Astrocyte (in vitro differentiated cells and primary cell): ENCODE data around the gene CHMP6. TPM values are rescaled to one million over a fixed set of nuclear protein-coding genes. Genes with fewer than 3 reads are reported as not detected.

Experiments used
- DNase-seq: peaks from one replicate; pipeline ENCODE4 v3.0.0-alpha.2; 2010; ENCODE audit warnings: low read depth
- FAIRE-seq: peaks from 2 replicates; lab custom pipeline; 2011; peaks lifted over from hg19 to GRCh38; lab: Jason Lieb, UNC
- H2AFZ ChIP-seq: 2 replicates; pipeline ENCODE4 v1.6.0; 2012; ENCODE audit warnings: low read depth, low read length, inconsistent platforms
- H3K27ac ChIP-seq: 2 replicates; pipeline ENCODE4 v1.5.1; 2011; ENCODE audit warnings: low read depth, low read length, inconsistent platforms
- H3K27me3 ChIP-seq: 2 replicates; pipeline ENCODE4 v1.6.0; 2011; ENCODE audit warnings: low read length, inconsistent platforms; ENCODE audit not compliant: insufficient read depth
- H3K36me3 ChIP-seq: 2 replicates; pipeline ENCODE4 v1.5.1; 2011; ENCODE audit warnings: low read length, inconsistent platforms; ENCODE audit not compliant: insufficient read depth
- H3K4me1 ChIP-seq: 2 replicates; pipeline ENCODE4 v1.5.1; 2011; ENCODE audit warnings: low read length, inconsistent platforms; ENCODE audit not compliant: insufficient read depth
- H3K4me2 ChIP-seq: 2 replicates; pipeline ENCODE4 v1.6.0; 2012; ENCODE audit warnings: low read length, inconsistent platforms
- H3K4me3 ChIP-seq: 2 replicates; pipeline ENCODE4 v1.5.1; 2011; ENCODE audit warnings: low read depth, mild to moderate bottlenecking, low read length, inconsistent platforms; ENCODE audit not compliant: insufficient read depth
- H3K79me2 ChIP-seq: 2 replicates; pipeline ENCODE4 v1.6.0; 2012; ENCODE audit warnings: mild to moderate bottlenecking, low read length, inconsistent platforms; ENCODE audit not compliant: insufficient read depth
- H3K9ac ChIP-seq: 2 replicates; pipeline ENCODE4 v1.6.0; 2012; ENCODE audit warnings: mild to moderate bottlenecking, low read length, inconsistent platforms
- H3K9me3 ChIP-seq: 2 replicates; pipeline ENCODE4 v1.5.1; 2012; ENCODE audit warnings: low read depth, mild to moderate bottlenecking, low read length, inconsistent platforms; ENCODE audit not compliant: insufficient read depth
- H4K20me1 ChIP-seq: 2 replicates; pipeline ENCODE4 v1.6.0; 2012; ENCODE audit warnings: low read length, inconsistent platforms; ENCODE audit not compliant: insufficient read depth
- H3K27ac Mint-ChIP-seq: one replicate; pipeline ENCODE4 v1.8.0; 2021; ENCODE audit warnings: mild to moderate bottlenecking, mixed read lengths; ENCODE audit not compliant: unreplicated experiment
- H3K27me3 Mint-ChIP-seq: one replicate; pipeline ENCODE4 v1.8.0; 2021; ENCODE audit warnings: low read depth, mixed read lengths; ENCODE audit not compliant: unreplicated experiment
- H3K36me3 Mint-ChIP-seq: one replicate; pipeline ENCODE4 v1.8.0; 2021; ENCODE audit warnings: low read depth, mixed read lengths; ENCODE audit not compliant: unreplicated experiment
- H3K4me1 Mint-ChIP-seq: one replicate; pipeline ENCODE4 v1.8.0; 2021; ENCODE audit warnings: low read depth, mixed read lengths; ENCODE audit not compliant: unreplicated experiment
- H3K4me3 Mint-ChIP-seq: one replicate; pipeline ENCODE4 v1.8.0; 2021; ENCODE audit warnings: mild to moderate bottlenecking, moderate library complexity, mixed read lengths; ENCODE audit not compliant: unreplicated experiment
- H3K9me3 Mint-ChIP-seq: one replicate; pipeline ENCODE4 v1.8.0; 2021; ENCODE audit warnings: mild to moderate bottlenecking, mixed read lengths; ENCODE audit not compliant: unreplicated experiment
- EZH2 ChIP-seq: IDR thresholded peaks from 2 replicates; pipeline ENCODE4 v1.6.1; 2012; ENCODE audit warnings: mild to moderate bottlenecking, low read length, inconsistent platforms; ENCODE audit not compliant: insufficient read depth
- total RNA-seq: library from RNA; stranded (reverse); gene quantifications from 2 replicates; pipeline ENCODE4 v1.2.1, GENCODE V29; 2021
- TF ChIP-seq, protein P1 (sequence below): IDR thresholded peaks from 2 replicates; pipeline ENCODE4 v1.5.1; 2011; ENCODE audit warnings: low read depth, mild to moderate bottlenecking, inconsistent platforms, low read length, moderate library complexity; ENCODE audit not compliant: insufficient read depth

CHMP6 gene
- total RNA-seq, 1 donor from 2014 or later = 19.0 TPM

DNA sequence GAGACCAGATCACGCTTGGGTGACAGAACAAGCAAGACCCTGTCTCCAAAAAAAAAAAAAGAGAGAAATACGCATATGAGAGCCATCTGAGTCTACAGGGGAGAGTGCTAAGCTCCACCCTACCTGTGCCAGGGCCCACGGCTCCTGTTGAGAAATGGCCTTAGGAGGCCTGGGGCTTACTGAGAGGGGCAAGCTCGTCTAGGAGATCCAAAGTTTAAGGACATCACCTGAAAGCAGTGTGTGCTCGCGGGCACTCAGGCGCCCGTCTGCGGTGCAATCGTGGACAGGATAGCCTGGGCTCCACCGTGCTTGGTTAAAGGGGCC lies 28.8 kb downstream of the CHMP6 start:
- no peaks in the 10 kb centered on the region for H3K36me3 ChIP-seq
- peaks cover 16% of the 10 kb centered on the region for H3K4me1 ChIP-seq
- DNase-seq = no peak
- H3K9me3 ChIP-seq = no peaks in the 10 kb centered on the region
- Mint-ChIP-seq H3K36me3 (no peaks in the 10 kb centered on the region), H3K4me1 (no peaks in the 10 kb centered on the region), H3K27ac (no peak overlapping the region), H3K4me3 (no peak overlapping the region), H3K27me3 (peaks cover 15% of the 10 kb centered on the region), H3K9me3 (peaks cover 9% of the 10 kb centered on the region)
- no peak overlapping the region for H3K4me2 ChIP-seq
- no peak for FAIRE-seq
- H3K9ac ChIP-seq = no peak overlapping the region
- H2AFZ ChIP-seq = no peak overlapping the region
- no peak overlapping the region for H3K27ac ChIP-seq
- no peaks in the 10 kb centered on the region for H3K27me3 ChIP-seq
- TF ChIP-seq EZH2 = no peak
- TF ChIP-seq, protein P1, sequence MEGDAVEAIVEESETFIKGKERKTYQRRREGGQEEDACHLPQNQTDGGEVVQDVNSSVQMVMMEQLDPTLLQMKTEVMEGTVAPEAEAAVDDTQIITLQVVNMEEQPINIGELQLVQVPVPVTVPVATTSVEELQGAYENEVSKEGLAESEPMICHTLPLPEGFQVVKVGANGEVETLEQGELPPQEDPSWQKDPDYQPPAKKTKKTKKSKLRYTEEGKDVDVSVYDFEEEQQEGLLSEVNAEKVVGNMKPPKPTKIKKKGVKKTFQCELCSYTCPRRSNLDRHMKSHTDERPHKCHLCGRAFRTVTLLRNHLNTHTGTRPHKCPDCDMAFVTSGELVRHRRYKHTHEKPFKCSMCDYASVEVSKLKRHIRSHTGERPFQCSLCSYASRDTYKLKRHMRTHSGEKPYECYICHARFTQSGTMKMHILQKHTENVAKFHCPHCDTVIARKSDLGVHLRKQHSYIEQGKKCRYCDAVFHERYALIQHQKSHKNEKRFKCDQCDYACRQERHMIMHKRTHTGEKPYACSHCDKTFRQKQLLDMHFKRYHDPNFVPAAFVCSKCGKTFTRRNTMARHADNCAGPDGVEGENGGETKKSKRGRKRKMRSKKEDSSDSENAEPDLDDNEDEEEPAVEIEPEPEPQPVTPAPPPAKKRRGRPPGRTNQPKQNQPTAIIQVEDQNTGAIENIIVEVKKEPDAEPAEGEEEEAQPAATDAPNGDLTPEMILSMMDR = no peak
- no peaks in the 10 kb centered on the region for H3K79me2 ChIP-seq
- H3K4me3 ChIP-seq = no peak overlapping the region
- no peaks in the 10 kb centered on the region for H4K20me1 ChIP-seq

- no peaks in the 10 kb centered on the region for H3K79me2 ChIP-seq
- peak; percentile 73 for DNase-seq
- H3K4me2 ChIP-seq = no peak overlapping the region
- H3K9ac ChIP-seq = no peak overlapping the region
- no peaks in the 10 kb centered on the region for H4K20me1 ChIP-seq
- no peak overlapping the region for H3K4me3 Mint-ChIP-seq
- peaks cover 16% of the 10 kb centered on the region for H3K4me1 ChIP-seq
- no peak for FAIRE-seq
- no peaks in the 10 kb centered on the region for H3K36me3 ChIP-seq
- no peaks in the 10 kb centered on the region for H3K4me1 Mint-ChIP-seq
- peaks cover 6% of the 10 kb centered on the region for H3K9me3 Mint-ChIP-seq
- H3K27ac ChIP-seq = no peak overlapping the region
- no peak overlapping the region for H3K4me3 ChIP-seq
- no peak for TF ChIP-seq EZH2
- TF ChIP-seq, protein P1 = no peak
- H2AFZ ChIP-seq = peak overlapping the region; percentile 54
- peaks cover 15% of the 10 kb centered on the region for H3K27me3 Mint-ChIP-seq
- no peak overlapping the region for H3K27ac Mint-ChIP-seq
- no peaks in the 10 kb centered on the region for H3K36me3 Mint-ChIP-seq
- no peaks in the 10 kb centered on the region for H3K9me3 ChIP-seq
- H3K27me3 ChIP-seq = peaks cover 3% of the 10 kb centered on the region
These were observed 29.3 kb downstream of the CHMP6 start for GRCh38 chr17:81020767-81021497.

DNA sequence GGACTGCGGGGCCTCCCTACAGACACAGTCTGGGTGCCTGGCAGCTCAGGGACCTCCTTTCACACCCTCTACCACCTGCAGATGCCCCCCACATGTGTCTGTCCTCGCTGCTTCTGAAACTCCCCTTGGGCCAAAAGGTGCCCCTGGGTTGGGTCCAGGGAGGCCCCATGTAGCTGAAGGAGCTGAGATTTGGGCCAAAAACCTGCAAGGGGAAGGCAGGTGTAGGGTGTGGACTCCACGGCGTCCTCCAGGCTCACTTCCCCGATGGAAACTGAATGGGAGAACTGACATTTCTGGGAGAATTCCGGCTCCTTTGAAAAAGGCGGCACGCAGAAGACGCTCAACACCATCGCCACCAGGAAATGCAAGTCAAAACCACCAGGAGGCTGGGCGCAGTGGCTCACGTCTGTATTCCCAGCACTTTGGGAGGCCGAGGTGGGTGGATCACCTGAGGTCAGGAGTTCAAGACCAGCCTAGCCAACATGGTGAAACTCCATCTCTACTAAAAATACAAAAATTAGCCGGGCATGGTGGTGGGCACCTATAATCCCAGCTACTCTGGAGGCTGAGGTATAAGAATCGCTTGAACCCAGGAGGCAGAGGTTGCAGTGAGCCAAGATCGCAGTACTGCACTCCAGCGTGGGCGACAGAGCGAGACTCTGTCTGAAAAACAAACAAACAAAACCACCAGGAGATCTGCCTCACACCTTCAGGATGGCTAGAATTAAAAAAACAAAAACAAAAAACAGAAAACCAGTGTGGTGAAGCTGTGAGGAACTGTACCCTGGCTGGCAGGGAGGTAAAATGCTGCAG lies 30.1 kb downstream of the CHMP6 start:
- Mint-ChIP-seq H3K9me3 (peaks cover 6% of the 10 kb centered on the region), H3K4me3 (no peak overlapping the region), H3K27ac (no peak overlapping the region), H3K4me1 (no peaks in the 10 kb centered on the region), H3K36me3 (no peaks in the 10 kb centered on the region), H3K27me3 (peaks cover 22% of the 10 kb centered on the region)
- H3K9me3 ChIP-seq = no peaks in the 10 kb centered on the region
- H4K20me1 ChIP-seq = no peaks in the 10 kb centered on the region
- peak overlapping the region; percentile 54 for H2AFZ ChIP-seq
- H3K79me2 ChIP-seq = no peaks in the 10 kb centered on the region
- TF ChIP-seq, protein P1 = no peak
- no peak for TF ChIP-seq EZH2
- H3K4me1 ChIP-seq = peaks cover 16% of the 10 kb centered on the region
- H3K9ac ChIP-seq = no peak overlapping the region
- peaks cover 11% of the 10 kb centered on the region for H3K27me3 ChIP-seq
- DNase-seq (no peak), FAIRE-seq (no peak)
- H3K4me2 ChIP-seq = no peak overlapping the region
- no peak overlapping the region for H3K27ac ChIP-seq
- H3K36me3 ChIP-seq = no peaks in the 10 kb centered on the region
- no peak overlapping the region for H3K4me3 ChIP-seq
